Panc1 (cell line): ENCODE measurements around the gene SLC7A1.

Experiments used
- POLR2AphosphoS5 ChIP-seq: IDR thresholded peaks from 2 replicates; pipeline ENCODE4 v1.6.1; 2012; ENCODE audit warnings: mild to moderate bottlenecking, low read depth, low read length, moderate library complexity
- SIN3A ChIP-seq: IDR thresholded peaks from 2 replicates; pipeline ENCODE4 v1.6.1; 2012; ENCODE audit warnings: low read depth, mild to moderate bottlenecking, low read length, moderate library complexity, borderline replicate concordance; ENCODE audit not compliant: insufficient read depth
- TCF7L2 ChIP-seq: IDR thresholded peaks from 2 replicates; pipeline ENCODE4 v1.6.1; 2011; ENCODE audit warnings: mild to moderate bottlenecking, low read depth, low read length, inconsistent platforms
- TF ChIP-seq, protein P1 (sequence below): fragments of 450-650 bp; IDR thresholded peaks from 2 replicates; pipeline ENCODE4 v1.5.1; 2017; ENCODE audit warnings: mild to moderate bottlenecking
- TF ChIP-seq, protein P2 (sequence below), 2 experiments: IDR thresholded peaks; 2 replicates each; pipeline ENCODE4 v1.6.1; 2011 to 2012; ENCODE audit warnings: low read depth in 2 of 2, control low read depth in 1 of 2, low read length in 1 of 2, mild to moderate bottlenecking in 1 of 2, moderate library complexity in 1 of 2; ENCODE audit not compliant: insufficient read depth in 1 of 2

DNA sequence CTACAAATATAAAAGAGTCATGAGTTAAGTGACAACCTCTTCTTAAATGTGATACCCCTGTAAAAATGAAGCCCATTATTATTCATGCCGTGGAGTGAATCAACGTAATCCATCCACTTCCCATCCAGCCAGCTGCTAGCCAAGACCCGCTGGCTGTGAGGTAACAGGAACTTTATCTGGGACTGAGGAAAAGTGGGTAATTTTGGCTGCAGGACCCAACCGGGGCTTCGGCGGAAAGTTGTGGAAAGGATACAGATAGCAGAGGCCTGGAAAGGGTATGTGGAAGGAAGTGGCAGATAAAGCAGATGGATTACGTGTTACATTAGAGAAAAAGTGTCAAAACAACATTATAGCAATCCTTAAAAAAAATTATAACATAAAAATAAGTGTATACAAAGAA, 48.3 kb downstream of the SLC7A1 start:
- TF ChIP-seq, protein P1, sequence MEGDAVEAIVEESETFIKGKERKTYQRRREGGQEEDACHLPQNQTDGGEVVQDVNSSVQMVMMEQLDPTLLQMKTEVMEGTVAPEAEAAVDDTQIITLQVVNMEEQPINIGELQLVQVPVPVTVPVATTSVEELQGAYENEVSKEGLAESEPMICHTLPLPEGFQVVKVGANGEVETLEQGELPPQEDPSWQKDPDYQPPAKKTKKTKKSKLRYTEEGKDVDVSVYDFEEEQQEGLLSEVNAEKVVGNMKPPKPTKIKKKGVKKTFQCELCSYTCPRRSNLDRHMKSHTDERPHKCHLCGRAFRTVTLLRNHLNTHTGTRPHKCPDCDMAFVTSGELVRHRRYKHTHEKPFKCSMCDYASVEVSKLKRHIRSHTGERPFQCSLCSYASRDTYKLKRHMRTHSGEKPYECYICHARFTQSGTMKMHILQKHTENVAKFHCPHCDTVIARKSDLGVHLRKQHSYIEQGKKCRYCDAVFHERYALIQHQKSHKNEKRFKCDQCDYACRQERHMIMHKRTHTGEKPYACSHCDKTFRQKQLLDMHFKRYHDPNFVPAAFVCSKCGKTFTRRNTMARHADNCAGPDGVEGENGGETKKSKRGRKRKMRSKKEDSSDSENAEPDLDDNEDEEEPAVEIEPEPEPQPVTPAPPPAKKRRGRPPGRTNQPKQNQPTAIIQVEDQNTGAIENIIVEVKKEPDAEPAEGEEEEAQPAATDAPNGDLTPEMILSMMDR, result no peak
- TF ChIP-seq POLR2AphosphoS5 (no peak), SIN3A (no peak), TCF7L2 (no peak)
- TF ChIP-seq, protein P2, sequence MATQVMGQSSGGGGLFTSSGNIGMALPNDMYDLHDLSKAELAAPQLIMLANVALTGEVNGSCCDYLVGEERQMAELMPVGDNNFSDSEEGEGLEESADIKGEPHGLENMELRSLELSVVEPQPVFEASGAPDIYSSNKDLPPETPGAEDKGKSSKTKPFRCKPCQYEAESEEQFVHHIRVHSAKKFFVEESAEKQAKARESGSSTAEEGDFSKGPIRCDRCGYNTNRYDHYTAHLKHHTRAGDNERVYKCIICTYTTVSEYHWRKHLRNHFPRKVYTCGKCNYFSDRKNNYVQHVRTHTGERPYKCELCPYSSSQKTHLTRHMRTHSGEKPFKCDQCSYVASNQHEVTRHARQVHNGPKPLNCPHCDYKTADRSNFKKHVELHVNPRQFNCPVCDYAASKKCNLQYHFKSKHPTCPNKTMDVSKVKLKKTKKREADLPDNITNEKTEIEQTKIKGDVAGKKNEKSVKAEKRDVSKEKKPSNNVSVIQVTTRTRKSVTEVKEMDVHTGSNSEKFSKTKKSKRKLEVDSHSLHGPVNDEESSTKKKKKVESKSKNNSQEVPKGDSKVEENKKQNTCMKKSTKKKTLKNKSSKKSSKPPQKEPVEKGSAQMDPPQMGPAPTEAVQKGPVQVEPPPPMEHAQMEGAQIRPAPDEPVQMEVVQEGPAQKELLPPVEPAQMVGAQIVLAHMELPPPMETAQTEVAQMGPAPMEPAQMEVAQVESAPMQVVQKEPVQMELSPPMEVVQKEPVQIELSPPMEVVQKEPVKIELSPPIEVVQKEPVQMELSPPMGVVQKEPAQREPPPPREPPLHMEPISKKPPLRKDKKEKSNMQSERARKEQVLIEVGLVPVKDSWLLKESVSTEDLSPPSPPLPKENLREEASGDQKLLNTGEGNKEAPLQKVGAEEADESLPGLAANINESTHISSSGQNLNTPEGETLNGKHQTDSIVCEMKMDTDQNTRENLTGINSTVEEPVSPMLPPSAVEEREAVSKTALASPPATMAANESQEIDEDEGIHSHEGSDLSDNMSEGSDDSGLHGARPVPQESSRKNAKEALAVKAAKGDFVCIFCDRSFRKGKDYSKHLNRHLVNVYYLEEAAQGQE (IDR thresholded peaks at IDR 0.05; ENCODE audit: insufficient read depth in 1 of 2, low read depth in 2 of 2, low read length in 1 of 2), result no peak
